K562 (cell line): Measurements from ENCODE around the gene PACS2. TPM values are rescaled to one million over a fixed set of nuclear protein-coding genes. Genes with fewer than 3 reads are reported as not detected.

Experiments
- CBX3 ChIP-seq, 2 experiments: IDR thresholded peaks; 1 replicate in 1 of 2; 2 replicates in 1 of 2; pipeline ENCODE4 v1.6.1; 2012; ENCODE audit warnings: inconsistent platforms in 2 of 2, low read length in 2 of 2, borderline replicate concordance in 1 of 2, control low read depth in 1 of 2
- E2F4 ChIP-seq: sonication (generic); formaldehyde crosslinking; IDR thresholded peaks from 2 replicates; pipeline ENCODE4 v1.8.0; 2022; ENCODE audit warnings: mild to moderate bottlenecking, low read depth, missing genetic modification reagents
- FIP1L1 ChIP-seq: fragments of 200-400 bp; formaldehyde crosslinking; IDR thresholded peaks from 2 replicates; pipeline ENCODE4 v1.6.1; 2018; ENCODE audit warnings: mild to moderate bottlenecking, low read depth, low read length; ENCODE audit not compliant: poor library complexity, severe bottlenecking
- LARP7 ChIP-seq: fragments of 450-650 bp; IDR thresholded peaks from 2 replicates; pipeline ENCODE4 v1.6.1; 2016
- MAZ ChIP-seq, 2 experiments: fragments of 450-650 bp in 1 of 2; sonication (generic) in 1 of 2; formaldehyde crosslinking; IDR thresholded peaks in 1 of 2; conservative IDR thresholded peaks in 1 of 2; 2 replicates each; pipeline versions ENCODE4 v1.4.0 to v1.5.0; 2020; ENCODE audit warnings: mild to moderate bottlenecking in 1 of 2, missing genetic modification reagents in 1 of 2
- MNT ChIP-seq, 2 experiments: fragments of 450-650 bp; conservative IDR thresholded peaks; 2 replicates each; pipeline ENCODE4 v1.6.1; 2017; ENCODE audit warnings: mild to moderate bottlenecking in 2 of 2, moderate library complexity in 2 of 2
- MYNN ChIP-seq, 2 experiments: sonication (generic); formaldehyde crosslinking in 1 of 2; IDR thresholded peaks; 2 replicates each; pipeline versions ENCODE4 v1.5.0 to v1.6.1; 2016 to 2020; ENCODE audit warnings: antibody characterized with exemption in 1 of 2, missing genetic modification reagents in 1 of 2
- PHB ChIP-seq: fragments of 250-450 bp; sonication (Bioruptor Pico); IDR thresholded peaks from 2 replicates; pipeline ENCODE4 v1.5.0; 2021
- RBBP5 ChIP-seq: fragments of 200-600 bp; sonication (generic); IDR thresholded peaks from 2 replicates; pipeline ENCODE4 v1.6.1; 2012; ENCODE audit warnings: borderline replicate concordance, mild to moderate bottlenecking, low read length, control low read depth, inconsistent platforms; ENCODE audit not compliant: insufficient read depth, poor library complexity, severe bottlenecking
- RBFOX2 ChIP-seq: fragments of 200-400 bp; formaldehyde crosslinking; IDR thresholded peaks from 2 replicates; pipeline ENCODE4 v1.6.1; 2017; ENCODE audit warnings: low read depth, mild to moderate bottlenecking, low read length, moderate library complexity
- SPI1 ChIP-seq: IDR thresholded peaks from 2 replicates; pipeline ENCODE4 v1.6.1; 2011; ENCODE audit warnings: low read depth, low read length, control low read depth, borderline replicate concordance
- TFAM ChIP-seq: fragments of 250-450 bp; sonication (Bioruptor Pico); conservative IDR thresholded peaks from 2 replicates; pipeline ENCODE4 v1.5.0; 2021; ENCODE audit warnings: mild to moderate bottlenecking, moderate library complexity
- XRCC4 ChIP-seq: IDR thresholded peaks from one replicate; pipeline ENCODE4 v1.6.1; 2011; ENCODE audit not compliant: insufficient read depth, insufficient read length; ENCODE audit errors: extremely low read depth
- ZNF277 ChIP-seq: fragments of 250-450 bp; sonication (Bioruptor Pico); IDR thresholded peaks from 2 replicates; pipeline ENCODE4 v1.8.0; 2022; ENCODE audit warnings: inconsistent platforms, mild to moderate bottlenecking, moderate library complexity, borderline replicate concordance
- polyA plus RNA-seq, 8 experiments: library from polyadenylated mRNA; depleted of rRNA in 4 of 8; stranded (reverse) in 5 of 8; unstranded in 3 of 8; fragments of >200 nt; fragmentation: Nextera tagmentation in 2 of 8; fragmentation: Illumina TruSeq in 1 of 8; extraction: Ambion mirVana in 2 of 8; extraction: Trizol in 1 of 8; gene quantifications; 2 replicates each; pipeline versions ENCODE4 v1.2.1 to v1.2.3, GENCODE V29; 2011 to 2014; ENCODE audit warnings: inconsistent platforms in 1 of 8, missing spikeins in 1 of 8
- total RNA-seq, 7 experiments: library from RNA; depleted of rRNA in 6 of 7; stranded (reverse); fragments of >200 nt in 6 of 7; fragmentation: Illumina TruSeq in 2 of 7; extraction: Trizol in 2 of 7; gene quantifications; 2 replicates each; pipeline versions ENCODE4 v1.2.1 to v1.2.3, GENCODE V29; 2011 to 2021; ENCODE audit warnings: low replicate concordance in 1 of 7
- TF ChIP-seq, protein P1 (sequence below), 2 experiments: fragments of 450-650 bp; IDR thresholded peaks; 2 replicates each; pipeline ENCODE4 v1.6.1; 2016
- TF ChIP-seq, protein P2 (sequence below): fragments of 250-450 bp; sonication (Bioruptor Pico); IDR thresholded peaks from 2 replicates; pipeline ENCODE4 v1.8.0; 2022; ENCODE audit warnings: inconsistent platforms

The PACS2 gene
- total and polyA plus RNA-seq, 9 of the 15 experiments (the other 6 are each of a cell fraction or from before 2014, with no cell fraction given): 0.11 to 20.8 (median 9.9) TPM

DNA sequence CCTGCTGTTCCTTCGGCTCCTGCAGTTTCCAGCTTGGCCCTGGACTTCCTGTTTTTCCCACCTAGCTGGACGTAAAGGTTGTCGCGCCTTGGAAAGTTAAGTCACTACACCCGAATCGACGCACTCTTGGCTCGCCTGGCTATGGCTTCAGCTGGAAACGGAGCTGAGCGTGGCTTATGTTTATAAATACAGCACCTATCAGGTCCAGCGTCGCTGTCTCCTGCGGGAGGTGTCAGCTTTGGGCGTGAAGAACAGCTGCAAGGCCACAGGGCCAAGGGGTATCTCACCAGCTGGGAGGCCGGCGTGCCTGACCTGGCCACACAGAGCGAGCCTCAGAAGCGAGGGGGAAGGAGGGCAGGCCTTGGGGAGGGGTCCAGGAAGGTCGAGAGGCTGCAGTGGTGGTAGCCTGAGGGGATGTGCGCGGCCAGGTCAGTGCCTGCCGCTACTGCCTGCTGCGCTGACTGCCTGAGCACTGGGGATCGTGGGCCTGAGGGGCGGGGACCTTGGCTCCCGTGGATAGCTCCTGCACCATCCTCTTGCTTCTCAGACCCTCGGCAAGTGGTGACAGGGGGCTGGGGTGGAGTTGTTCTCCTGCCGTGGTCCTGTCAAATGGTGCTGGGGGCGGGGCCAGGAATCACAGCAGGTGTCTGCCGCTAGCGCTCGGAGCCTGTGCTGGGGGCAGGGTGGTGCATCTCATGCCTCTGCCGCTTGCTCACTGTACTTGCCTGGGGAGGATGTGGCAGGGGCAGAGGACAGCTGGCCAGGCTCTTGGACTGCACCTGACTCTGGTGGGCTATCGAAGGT lies 12.5 kb downstream of the PACS2 start (continued):
- no peak for TF ChIP-seq FIP1L1
- no peak for TF ChIP-seq MAZ (CRISPR knock-in tag; conservative IDR thresholded peaks at IDR 0.05 in 1 of 2, IDR thresholded peaks at IDR 0.05 in 1 of 2)
- no peak for TF ChIP-seq E2F4
- TF ChIP-seq SPI1: peak; percentile 76; the same call in 1 of the 2 replicates
- no peak for TF ChIP-seq CBX3 (IDR thresholded peaks at IDR 0.05; ENCODE audit: borderline replicate concordance in 1 of 2, low read length in 2 of 2)
- no peak for TF ChIP-seq RBFOX2
- TF ChIP-seq TFAM (CRISPR knock-in tag): no peak
- TF ChIP-seq MYNN (IDR thresholded peaks at IDR 0.05): no peak
- no peak for TF ChIP-seq MYNN (CRISPR knock-in tag; IDR thresholded peaks at IDR 0.05)
- TF ChIP-seq, protein P1, sequence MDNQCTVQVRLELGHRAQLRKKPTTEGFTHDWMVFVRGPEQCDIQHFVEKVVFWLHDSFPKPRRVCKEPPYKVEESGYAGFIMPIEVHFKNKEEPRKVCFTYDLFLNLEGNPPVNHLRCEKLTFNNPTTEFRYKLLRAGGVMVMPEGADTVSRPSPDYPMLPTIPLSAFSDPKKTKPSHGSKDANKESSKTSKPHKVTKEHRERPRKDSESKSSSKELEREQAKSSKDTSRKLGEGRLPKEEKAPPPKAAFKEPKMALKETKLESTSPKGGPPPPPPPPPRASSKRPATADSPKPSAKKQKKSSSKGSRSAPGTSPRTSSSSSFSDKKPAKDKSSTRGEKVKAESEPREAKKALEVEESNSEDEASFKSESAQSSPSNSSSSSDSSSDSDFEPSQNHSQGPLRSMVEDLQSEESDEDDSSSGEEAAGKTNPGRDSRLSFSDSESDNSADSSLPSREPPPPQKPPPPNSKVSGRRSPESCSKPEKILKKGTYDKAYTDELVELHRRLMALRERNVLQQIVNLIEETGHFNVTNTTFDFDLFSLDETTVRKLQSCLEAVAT (IDR thresholded peaks at IDR 0.05): peak in 1 of 2 experiments; percentile 52; a peak in 1 of 4 replicates
- TF ChIP-seq ZNF277 (CRISPR knock-in tag): no peak
- TF ChIP-seq XRCC4: no peak
- TF ChIP-seq LARP7: no peak
- TF ChIP-seq, protein P2, sequence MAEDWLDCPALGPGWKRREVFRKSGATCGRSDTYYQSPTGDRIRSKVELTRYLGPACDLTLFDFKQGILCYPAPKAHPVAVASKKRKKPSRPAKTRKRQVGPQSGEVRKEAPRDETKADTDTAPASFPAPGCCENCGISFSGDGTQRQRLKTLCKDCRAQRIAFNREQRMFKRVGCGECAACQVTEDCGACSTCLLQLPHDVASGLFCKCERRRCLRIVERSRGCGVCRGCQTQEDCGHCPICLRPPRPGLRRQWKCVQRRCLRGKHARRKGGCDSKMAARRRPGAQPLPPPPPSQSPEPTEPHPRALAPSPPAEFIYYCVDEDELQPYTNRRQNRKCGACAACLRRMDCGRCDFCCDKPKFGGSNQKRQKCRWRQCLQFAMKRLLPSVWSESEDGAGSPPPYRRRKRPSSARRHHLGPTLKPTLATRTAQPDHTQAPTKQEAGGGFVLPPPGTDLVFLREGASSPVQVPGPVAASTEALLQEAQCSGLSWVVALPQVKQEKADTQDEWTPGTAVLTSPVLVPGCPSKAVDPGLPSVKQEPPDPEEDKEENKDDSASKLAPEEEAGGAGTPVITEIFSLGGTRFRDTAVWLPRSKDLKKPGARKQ (CRISPR knock-in tag): no peak
- TF ChIP-seq PHB (CRISPR knock-in tag): no peak
- no peak for TF ChIP-seq MNT (conservative IDR thresholded peaks at IDR 0.05)
- no peak for TF ChIP-seq RBBP5
